HepG2 (cell line): ENCODE measurements around the gene ATAD1. TPM values are rescaled to one million over a fixed set of nuclear protein-coding genes. Genes with fewer than 3 reads are reported as not detected.

Source experiments
- ATAC-seq: fragments of 200-7000 bp; cut with Tn5 transposase; 3 replicates; pipeline ENCODE4 v1.9.1; 2020; ENCODE audit warnings: mild to moderate bottlenecking, moderate library complexity
- BruUV-seq: library from RNA; stranded (reverse); fragments of 400-500 nt; replicated peaks from 2 replicates; lab custom pipeline; 2021; lab: Mats Ljungman, UMichigan
- CTCF ChIA-PET: fragments of 300-600 bp; formaldehyde crosslinking; extraction: SDS; loops from one replicate; lab custom pipeline; 2021; ENCODE audit warnings: low total read pairs, inconsistent platforms, low intra/inter-chr PET ratio; lab: Yijun Ruan, JAX
- POLR2A ChIA-PET: fragments of 350-600 bp; sonication (Branson Sonifier 250); formaldehyde crosslinking; loops from one replicate; lab custom pipeline; 2020; ENCODE audit warnings: antibody characterized with exemption, inconsistent platforms; lab: Yijun Ruan, JAX
- DNase-seq: peaks from one replicate; pipeline ENCODE4 v3.0.0-alpha.2; 2015; ENCODE audit warnings: low spot score
- FAIRE-seq: peaks from 3 replicates; lab custom pipeline; 2011; peaks lifted over from hg19 to GRCh38; lab: Jason Lieb, UNC
- H2AFZ ChIP-seq: one replicate; pipeline ENCODE4 v1.6.1; 2011; ENCODE audit warnings: low read length, inconsistent platforms
- H3K27ac ChIP-seq: fragments of 300-600 bp; 3 replicates; pipeline ENCODE4 v1.8.0; 2011; ENCODE audit warnings: mixed run types, mild to moderate bottlenecking, mixed read lengths, low read length, inconsistent platforms; ENCODE audit not compliant: insufficient read depth; ENCODE audit errors: extremely low read length
- H3K27me3 ChIP-seq, 2 experiments: fragments of 200-600 bp in 1 of 2; 2 replicates in 1 of 2; 3 replicates in 1 of 2; pipeline versions ENCODE4 v1.6.0 to v1.8.0; 2011; ENCODE audit warnings: low read length in 2 of 2, mild to moderate bottlenecking in 2 of 2, moderate library complexity in 2 of 2, inconsistent platforms in 1 of 2; ENCODE audit not compliant: insufficient read depth in 2 of 2, control insufficient read depth in 1 of 2
- H3K36me3 ChIP-seq, 2 experiments: fragments of 200-600 bp in 1 of 2; replicated peaks in 1 of 2; 2 replicates in 1 of 2; 3 replicates in 1 of 2; pipeline versions ENCODE4 v1.5.1 to v1.8.0; 2011; ENCODE audit warnings: low read length in 2 of 2, inconsistent platforms in 1 of 2; ENCODE audit not compliant: insufficient read depth in 2 of 2, control insufficient read depth in 1 of 2
- H3K4me1 ChIP-seq: 2 replicates; pipeline ENCODE4 v1.5.1; 2012; ENCODE audit warnings: low read length, inconsistent platforms; ENCODE audit not compliant: insufficient read depth
- H3K4me2 ChIP-seq: 2 replicates; pipeline ENCODE4 v1.6.0; 2011; ENCODE audit warnings: low read depth, low read length, inconsistent platforms
- H3K4me3 ChIP-seq, 3 experiments: fragments of 200-600 bp in 1 of 3; sonication (generic), shearing (Covaris generic) in 1 of 3; replicated peaks in 1 of 3; 2 replicates each; pipeline ENCODE4 v1.5.1; 2011 to 2016; ENCODE audit warnings: low read length in 3 of 3, inconsistent platforms in 2 of 3, low read depth in 2 of 3, mild to moderate bottlenecking in 2 of 3, control low read depth in 1 of 3, mixed read lengths in 1 of 3; ENCODE audit not compliant: insufficient read depth in 1 of 3
- H3K79me2 ChIP-seq: one replicate; pipeline ENCODE4 v1.6.1; 2011; ENCODE audit warnings: low read length, inconsistent platforms; ENCODE audit not compliant: insufficient read depth
- H3K9ac ChIP-seq: 2 replicates; pipeline ENCODE4 v1.6.0; 2011; ENCODE audit warnings: mild to moderate bottlenecking, low read depth, low read length, inconsistent platforms; ENCODE audit not compliant: insufficient read depth
- H3K9me3 ChIP-seq: 2 replicates; pipeline ENCODE4 v1.5.1; 2012; ENCODE audit warnings: mild to moderate bottlenecking, low read length
- H4K20me1 ChIP-seq: 2 replicates; pipeline ENCODE4 v1.6.0; 2011; ENCODE audit warnings: inconsistent platforms, mild to moderate bottlenecking, low read length, moderate library complexity; ENCODE audit not compliant: insufficient read depth
- MAFK ChIP-seq, 2 experiments: IDR thresholded peaks in 1 of 2; conservative IDR thresholded peaks in 1 of 2; 2 replicates each; pipeline ENCODE4 v1.6.1; 2011; ENCODE audit warnings: improper control_type of control experiment in 2 of 2, low read length in 2 of 2
- SAFB2 ChIP-seq: sonication (generic); formaldehyde crosslinking; IDR thresholded peaks from 2 replicates; pipeline ENCODE4 v1.5.1; 2020; ENCODE audit warnings: missing genetic modification reagents, low read depth, mild to moderate bottlenecking, borderline replicate concordance
- SRY ChIP-seq: sonication (generic); formaldehyde crosslinking; IDR thresholded peaks from 2 replicates; pipeline ENCODE4 v1.8.0; 2022; ENCODE audit warnings: mild to moderate bottlenecking, missing genetic modification reagents
- ZNF737 ChIP-seq: sonication (generic); formaldehyde crosslinking; IDR thresholded peaks from 2 replicates; pipeline ENCODE4 v1.5.0; 2020; ENCODE audit warnings: missing genetic modification reagents, mild to moderate bottlenecking, borderline replicate concordance
- WGBS: methylation state at CpG from one replicate; pipeline ENCODE4 v1.1.6; 2017; ENCODE audit warnings: low lambda C conversion rate; 5-methylcytosine and 5-hydroxymethylcytosine counted together
- in situ Hi-C: cut with HindIII; loops from 2 replicates; pipeline ENCODE4 v1.10.0; 2017; ENCODE audit warnings: low pct_unique_long_range_greater_than_20kb; ENCODE audit not compliant: extremely low pct_ligation_motif_present
- intact Hi-C: fragments of 100-400 bp; cut with micrococcal nuclease; formaldehyde crosslinking; loops from one replicate; pipeline ENCODE4 v1.10.0; 2022; ENCODE audit not compliant: unreplicated experiment
- polyA plus RNA-seq, 8 experiments: library from polyadenylated mRNA; depleted of rRNA in 3 of 8; stranded (reverse) in 7 of 8; unstranded in 1 of 8; fragments of >200 nt; fragmentation: Illumina TruSeq in 4 of 8; extraction: Trizol in 4 of 8; gene quantifications; 2 replicates each; pipeline versions ENCODE4 v1.2.1 to v1.2.3, GENCODE V29; 2011 to 2016; ENCODE audit warnings: low read depth in 4 of 8, missing spikeins in 1 of 8, mixed read lengths in 1 of 8; ENCODE audit not compliant: insufficient read depth in 1 of 8
- total RNA-seq, 5 experiments: library from RNA; depleted of rRNA; stranded (reverse); fragments of >200 nt; fragmentation: Illumina TruSeq; extraction: Trizol; gene quantifications; 2 replicates each; pipeline ENCODE4 v1.2.3, GENCODE V29; 2016; ENCODE audit warnings: low read depth in 1 of 5
- TF ChIP-seq, protein P1 (sequence below): sonication (generic); formaldehyde crosslinking; IDR thresholded peaks from 2 replicates; pipeline ENCODE4 v1.5.1; 2020; ENCODE audit warnings: mild to moderate bottlenecking, moderate library complexity, missing genetic modification reagents
- TF ChIP-seq, protein P2 (sequence below): sonication (generic); formaldehyde crosslinking; IDR thresholded peaks from 2 replicates; pipeline ENCODE4 v1.8.0; 2022; ENCODE audit warnings: mild to moderate bottlenecking, missing genetic modification reagents; ENCODE audit not compliant: insufficient replicate concordance

The ATAD1 gene
- total and polyA plus RNA-seq, 2 of the 13 experiments (the other 11 are each of a cell fraction or from before 2014, with no cell fraction given): 14.9 to 28.2 TPM

DNA sequence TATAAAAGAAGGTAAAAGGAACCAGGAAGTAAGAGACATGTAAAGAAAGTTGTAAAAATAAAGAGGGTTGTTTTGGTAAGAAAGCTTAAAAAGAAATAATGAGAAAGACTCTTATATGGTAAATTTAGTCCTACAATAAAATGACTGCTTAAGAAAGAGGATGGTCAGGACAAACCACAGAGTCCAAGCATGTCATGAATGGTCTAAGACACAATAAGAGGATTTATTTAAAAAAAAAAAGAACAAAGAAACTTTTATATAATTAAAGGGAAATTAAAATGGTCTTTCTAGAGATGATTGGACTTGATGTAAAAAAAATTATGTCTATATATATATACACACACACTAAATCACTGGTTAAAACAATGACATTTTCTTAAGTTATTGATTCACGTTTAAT, 18.2 kb downstream of the ATAD1 start:
- H4K20me1 ChIP-seq: no peaks in the 10 kb centered on the region; the same call in 1 of the 2 replicates
- TF ChIP-seq, protein P1, sequence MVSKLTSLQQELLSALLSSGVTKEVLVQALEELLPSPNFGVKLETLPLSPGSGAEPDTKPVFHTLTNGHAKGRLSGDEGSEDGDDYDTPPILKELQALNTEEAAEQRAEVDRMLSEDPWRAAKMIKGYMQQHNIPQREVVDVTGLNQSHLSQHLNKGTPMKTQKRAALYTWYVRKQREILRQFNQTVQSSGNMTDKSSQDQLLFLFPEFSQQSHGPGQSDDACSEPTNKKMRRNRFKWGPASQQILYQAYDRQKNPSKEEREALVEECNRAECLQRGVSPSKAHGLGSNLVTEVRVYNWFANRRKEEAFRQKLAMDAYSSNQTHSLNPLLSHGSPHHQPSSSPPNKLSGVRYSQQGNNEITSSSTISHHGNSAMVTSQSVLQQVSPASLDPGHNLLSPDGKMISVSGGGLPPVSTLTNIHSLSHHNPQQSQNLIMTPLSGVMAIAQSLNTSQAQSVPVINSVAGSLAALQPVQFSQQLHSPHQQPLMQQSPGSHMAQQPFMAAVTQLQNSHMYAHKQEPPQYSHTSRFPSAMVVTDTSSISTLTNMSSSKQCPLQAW (CRISPR knock-in tag): no peak
- TF ChIP-seq SAFB2 (CRISPR knock-in tag): no peak
- no peak for TF ChIP-seq MAFK (conservative IDR thresholded peaks at IDR 0.05 in 1 of 2, IDR thresholded peaks at IDR 0.05 in 1 of 2; ENCODE audit: low read length in 2 of 2)
- no peak for TF ChIP-seq ZNF737 (CRISPR knock-in tag)
- TF ChIP-seq, protein P2, sequence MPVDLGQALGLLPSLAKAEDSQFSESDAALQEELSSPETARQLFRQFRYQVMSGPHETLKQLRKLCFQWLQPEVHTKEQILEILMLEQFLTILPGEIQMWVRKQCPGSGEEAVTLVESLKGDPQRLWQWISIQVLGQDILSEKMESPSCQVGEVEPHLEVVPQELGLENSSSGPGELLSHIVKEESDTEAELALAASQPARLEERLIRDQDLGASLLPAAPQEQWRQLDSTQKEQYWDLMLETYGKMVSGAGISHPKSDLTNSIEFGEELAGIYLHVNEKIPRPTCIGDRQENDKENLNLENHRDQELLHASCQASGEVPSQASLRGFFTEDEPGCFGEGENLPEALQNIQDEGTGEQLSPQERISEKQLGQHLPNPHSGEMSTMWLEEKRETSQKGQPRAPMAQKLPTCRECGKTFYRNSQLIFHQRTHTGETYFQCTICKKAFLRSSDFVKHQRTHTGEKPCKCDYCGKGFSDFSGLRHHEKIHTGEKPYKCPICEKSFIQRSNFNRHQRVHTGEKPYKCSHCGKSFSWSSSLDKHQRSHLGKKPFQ (CRISPR knock-in tag): no peak
- TF ChIP-seq SRY: no peak
- no peak for ATAC-seq
- no peak overlapping the region for H3K4me3 ChIP-seq
- DNase-seq: no peak
- no TSS peak for BruUV-seq
- intact Hi-C loops (no loop called here), in situ Hi-C loops (no loop called here)
- no peak overlapping the region for H3K27ac ChIP-seq
- H3K27me3 ChIP-seq: no peaks in the 10 kb centered on the region
- peaks cover 6% of the 10 kb centered on the region for H3K79me2 ChIP-seq
- H3K4me2 ChIP-seq: no peak overlapping the region
- FAIRE-seq: no peak
- CTCF ChIA-PET: no interaction called here
- WGBS: 100% methylated on average over 1 of the region's 1 CpG
- no peaks in the 10 kb centered on the region for H3K4me1 ChIP-seq
- H3K9ac ChIP-seq: no peak overlapping the region
- peaks cover 9 to 50% of the 10 kb centered on the region in 2 experiments; a peak in 4 of 5 replicates for H3K36me3 ChIP-seq
- H2AFZ ChIP-seq: no peak overlapping the region
- peaks cover 24% of the 10 kb centered on the region for H3K9me3 ChIP-seq
- POLR2A ChIA-PET: no interaction called here
